Sigmoid colon (tissue), 4 donors: ENCODE measurements around the gene BLM.

Experiments used
- EP300 ChIP-seq, 4 donors: sonication (generic); formaldehyde crosslinking; IDR thresholded peaks; one replicate each; pipeline ENCODE4 v1.6.1; 2017; ENCODE audit warnings: antibody characterized with exemption in 4 of 4
- POLR2AphosphoS5 ChIP-seq, 4 donors: sonication (generic); formaldehyde crosslinking; IDR thresholded peaks; one replicate each; pipeline ENCODE4 v1.6.1; 2017; ENCODE audit warnings: antibody characterized with exemption in 4 of 4
- TF ChIP-seq, protein P1 (sequence below), 4 experiments: fragments of 450-650 bp in 3 of 4; fragments of 200-600 bp in 1 of 4; IDR thresholded peaks; one replicate each; pipeline ENCODE4 v1.5.1; 2016 to 2019; ENCODE audit warnings: antibody characterized with exemption in 4 of 4, mild to moderate bottlenecking in 3 of 4, moderate library complexity in 2 of 4

DNA sequence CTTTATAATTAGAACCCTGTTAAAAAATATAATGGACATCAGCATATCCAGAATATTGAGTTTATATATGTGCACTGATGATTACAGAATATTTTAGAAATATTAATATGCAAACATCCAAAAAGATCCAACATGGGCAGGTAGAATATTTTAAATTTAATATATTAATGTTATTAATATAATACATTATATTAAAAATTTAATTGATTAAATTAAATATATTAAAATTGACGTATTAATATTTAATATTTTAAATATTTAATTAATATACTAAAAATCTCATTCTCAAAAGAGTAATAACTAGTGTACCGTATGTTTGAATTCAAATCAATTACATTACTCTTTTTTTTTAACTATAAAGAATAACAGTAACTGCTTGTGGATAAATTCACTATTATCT lies 77.4 kb downstream of the BLM start:
- TF ChIP-seq, protein P1, sequence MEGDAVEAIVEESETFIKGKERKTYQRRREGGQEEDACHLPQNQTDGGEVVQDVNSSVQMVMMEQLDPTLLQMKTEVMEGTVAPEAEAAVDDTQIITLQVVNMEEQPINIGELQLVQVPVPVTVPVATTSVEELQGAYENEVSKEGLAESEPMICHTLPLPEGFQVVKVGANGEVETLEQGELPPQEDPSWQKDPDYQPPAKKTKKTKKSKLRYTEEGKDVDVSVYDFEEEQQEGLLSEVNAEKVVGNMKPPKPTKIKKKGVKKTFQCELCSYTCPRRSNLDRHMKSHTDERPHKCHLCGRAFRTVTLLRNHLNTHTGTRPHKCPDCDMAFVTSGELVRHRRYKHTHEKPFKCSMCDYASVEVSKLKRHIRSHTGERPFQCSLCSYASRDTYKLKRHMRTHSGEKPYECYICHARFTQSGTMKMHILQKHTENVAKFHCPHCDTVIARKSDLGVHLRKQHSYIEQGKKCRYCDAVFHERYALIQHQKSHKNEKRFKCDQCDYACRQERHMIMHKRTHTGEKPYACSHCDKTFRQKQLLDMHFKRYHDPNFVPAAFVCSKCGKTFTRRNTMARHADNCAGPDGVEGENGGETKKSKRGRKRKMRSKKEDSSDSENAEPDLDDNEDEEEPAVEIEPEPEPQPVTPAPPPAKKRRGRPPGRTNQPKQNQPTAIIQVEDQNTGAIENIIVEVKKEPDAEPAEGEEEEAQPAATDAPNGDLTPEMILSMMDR (IDR thresholded peaks at IDR 0.05): no peak
- TF ChIP-seq EP300 (IDR thresholded peaks at IDR 0.05) (no peak), POLR2AphosphoS5 (IDR thresholded peaks at IDR 0.05) (no peak)
